RKO (cell line): ENCODE measurements around the gene PDLIM4.
A peak's percentile ranks its signal among the peaks of the same experiment; 100 is the strongest.

Source experiments
- DNase-seq: peaks from one replicate; pipeline ENCODE4 v3.0.0-alpha.2; 2016; ENCODE audit warnings: low spot score

The PDLIM4 gene

GRCh38 chr5:132283423-132284043, 26.0 kb downstream of the PDLIM4 start:
- DNase-seq: peak; percentile 53

GRCh38 chr5:132289097-132289496, 31.6 kb downstream of the PDLIM4 start:
- DNase-seq: no peak

GRCh38 chr5:132291026-132291425, 33.5 kb downstream of the PDLIM4 start:
- no peak for DNase-seq

GRCh38 chr5:132293066-132293991, 35.8 kb downstream of the PDLIM4 start:
- DNase-seq: peak; percentile 90

- DNase-seq: peak; percentile 93
Measured at GRCh38 chr5:132293992-132294727, 36.7 kb downstream of the PDLIM4 start, which contains the start of gene SLC22A4. Gene SLC22A4, plus strand, starts transcription at chr5:132294394. Its CDS starts 223 bp downstream, at chr5:132294617.

GRCh38 chr5:132294728-132295504, 37.4 kb downstream of the PDLIM4 start:
- peak; percentile 93 for DNase-seq

GRCh38 chr5:132295505-132296411, 38.3 kb downstream of the PDLIM4 start:
- DNase-seq: no peak

- no peak for DNase-seq
Measured at GRCh38 chr5:132296412-132297016, 39.0 kb downstream of the PDLIM4 start.

- DNase-seq: no peak
Measured at GRCh38 chr5:132297211-132297940, 39.9 kb downstream of the PDLIM4 start.

GRCh38 chr5:132298298-132299212, 41.1 kb downstream of the PDLIM4 start:
- no peak for DNase-seq

- no peak for DNase-seq
Measured at GRCh38 chr5:132299917-132300316, 42.4 kb downstream of the PDLIM4 start.

- no peak for DNase-seq
Measured at GRCh38 chr5:132300577-132301343, 43.3 kb downstream of the PDLIM4 start.

- no peak for DNase-seq
Measured at GRCh38 chr5:132301344-132302271, 44.1 kb downstream of the PDLIM4 start.

- DNase-seq: no peak
Measured at GRCh38 chr5:132302413-132302812, 44.9 kb downstream of the PDLIM4 start.

GRCh38 chr5:132303589-132303988, 46.1 kb downstream of the PDLIM4 start:
- no peak for DNase-seq

- no peak for DNase-seq
Measured at GRCh38 chr5:132305420-132305819, 47.9 kb downstream of the PDLIM4 start.
